GM12872 (cell line): ENCODE results near the gene CHRNB1.

Experiments used
- CTCF ChIP-seq: IDR thresholded peaks from 3 replicates; pipeline ENCODE4 v1.5.1; 2011; ENCODE audit warnings: low read depth, mild to moderate bottlenecking, low read length, moderate library complexity; ENCODE audit not compliant: insufficient read depth

The CHRNB1 gene

GRCh38 chr17:7416323-7416722, 28.5 kb upstream of the CHRNB1 start:
- no peak for TF ChIP-seq CTCF

GRCh38 chr17:7417056-7417655, 27.7 kb upstream of the CHRNB1 start:
- no peak for TF ChIP-seq CTCF

- no peak for TF ChIP-seq CTCF
These were observed 26.2 kb upstream of the CHRNB1 start for GRCh38 chr17:7418472-7419152.

GRCh38 chr17:7419819-7420610, 24.8 kb upstream of the CHRNB1 start, which contains the start of gene SPEM1:
SPEM1 (plus strand) TSS chr17:7420324; CDS start chr17:7420385, 61 bp downstream.
- no peak for TF ChIP-seq CTCF

- no peak for TF ChIP-seq CTCF
These were observed 23.7 kb upstream of the CHRNB1 start for GRCh38 chr17:7421186-7421585.

- no peak for TF ChIP-seq CTCF
These were observed 21.2 kb upstream of the CHRNB1 start for GRCh38 chr17:7423679-7424078.

GRCh38 chr17:7425316-7425715, 19.5 kb upstream of the CHRNB1 start, which contains the start of gene SPEM2:
SPEM2 (plus strand) TSS chr17:7425616; CDS start chr17:7425689, 73 bp downstream.
- TF ChIP-seq CTCF = no peak
